H1 (cell line): ENCODE results near the gene HLA-DRB1. TPM values are rescaled to one million over a fixed set of nuclear protein-coding genes. Genes with fewer than 3 reads are reported as not detected.

Source experiments
- CTCF ChIA-PET: fragments of 300-600 bp; sonication (Branson Sonifier 250); formaldehyde crosslinking; loops from one replicate; lab custom pipeline; 2021; ENCODE audit not compliant: partially characterized antibody; lab: Charles Lee
- POLR2A ChIA-PET: fragments of 300-600 bp; sonication (Branson Sonifier 250); formaldehyde crosslinking; loops from one replicate; lab custom pipeline; 2021; ENCODE audit warnings: inconsistent platforms; ENCODE audit not compliant: partially characterized antibody; lab: Charles Lee
- DNase-seq, 2 experiments: peaks; one replicate each; pipeline versions ENCODE4 v3.0.0 to v3.0.0-alpha.2; 2010 to 2022; ENCODE audit warnings: low spot score in 2 of 2, low read depth in 1 of 2, mixed read lengths in 1 of 2
- FAIRE-seq: peaks from 2 replicates; lab custom pipeline; 2011; peaks lifted over from hg19 to GRCh38; lab: Jason Lieb, UNC
- H2AFZ ChIP-seq: 2 replicates; pipeline ENCODE4 v1.8.1; 2012; ENCODE audit warnings: low read length, inconsistent platforms
- H2AK5ac ChIP-seq: 2 replicates; pipeline ENCODE4 v1.6.1; 2013; ENCODE audit warnings: low read depth, low read length
- H2BK120ac ChIP-seq: replicated peaks from 2 replicates; pipeline ENCODE3; 2013; ENCODE audit warnings: low read depth, low read length, inconsistent platforms
- H2BK12ac ChIP-seq: 2 replicates; pipeline ENCODE4 v1.6.1; 2013; ENCODE audit warnings: low read depth, low read length
- H2BK15ac ChIP-seq: 2 replicates; pipeline ENCODE4 v1.6.1; 2013; ENCODE audit warnings: low read length
- H2BK20ac ChIP-seq: 2 replicates; pipeline ENCODE4 v1.6.1; 2013; ENCODE audit warnings: low read length
- H2BK5ac ChIP-seq: 2 replicates; pipeline ENCODE4 v1.6.1; 2013; ENCODE audit warnings: low read depth, low read length
- H3K14ac ChIP-seq: 2 replicates; pipeline ENCODE4 v1.6.1; 2013; ENCODE audit warnings: inconsistent platforms; ENCODE audit not compliant: insufficient read length
- H3K18ac ChIP-seq: 2 replicates; pipeline ENCODE4 v1.6.1; 2013; ENCODE audit warnings: low read length; ENCODE audit errors: extremely low read depth
- H3K23ac ChIP-seq: 2 replicates; pipeline ENCODE4 v1.6.1; 2013; ENCODE audit warnings: inconsistent platforms; ENCODE audit not compliant: insufficient read length
- H3K23me2 ChIP-seq: 2 replicates; pipeline ENCODE4 v1.6.1; 2013; ENCODE audit warnings: low read depth, low read length
- H3K27ac ChIP-seq: 2 replicates; pipeline ENCODE4 v1.6.1; 2011; ENCODE audit warnings: low read depth, low read length, inconsistent platforms
- H3K27me3 ChIP-seq, 4 experiments: replicated peaks in 1 of 4; 1 replicate in 1 of 4; 2 replicates in 3 of 4; pipeline versions ENCODE4 v1.6.1 to v1.8.1; 2011 to 2013; ENCODE audit warnings: low read length in 3 of 4, mild to moderate bottlenecking in 3 of 4, inconsistent platforms in 2 of 4, mixed read lengths in 2 of 4, moderate library complexity in 1 of 4; ENCODE audit not compliant: control insufficient read depth in 3 of 4, insufficient read depth in 3 of 4; ENCODE audit errors: extremely low read depth in 1 of 4
- H3K36me3 ChIP-seq, 4 experiments: 2 replicates each; pipeline versions ENCODE4 v1.6.1 to v1.8.1; 2011 to 2013; ENCODE audit warnings: mild to moderate bottlenecking in 4 of 4, low read length in 3 of 4, moderate library complexity in 2 of 4, control low read depth in 1 of 4, inconsistent platforms in 1 of 4; ENCODE audit not compliant: insufficient read depth in 4 of 4, control insufficient read depth in 2 of 4
- H3K4ac ChIP-seq: replicated peaks from 2 replicates; pipeline ENCODE3; 2013; ENCODE audit warnings: low read length, low read depth, mixed read lengths, inconsistent platforms; ENCODE audit not compliant: insufficient read length
- H3K4me1 ChIP-seq, 4 experiments: replicated peaks in 1 of 4; 1 replicate in 1 of 4; 2 replicates in 3 of 4; pipeline versions ENCODE4 v1.6.1 to v1.8.1; 2011 to 2013; ENCODE audit warnings: low read length in 3 of 4, inconsistent platforms in 2 of 4, mixed read lengths in 1 of 4; ENCODE audit not compliant: insufficient read depth in 4 of 4, control insufficient read depth in 3 of 4
- H3K4me2 ChIP-seq, 2 experiments: 2 replicates each; pipeline versions ENCODE4 v1.6.1 to v1.8.1; 2011 to 2013; ENCODE audit warnings: low read depth in 2 of 2, low read length in 2 of 2, control low read depth in 1 of 2, inconsistent platforms in 1 of 2, mild to moderate bottlenecking in 1 of 2; ENCODE audit not compliant: insufficient read depth in 1 of 2
- H3K4me3 ChIP-seq, 4 experiments: fragments of 200-600, 300-600 bp in 1 of 4; sonication (generic), shearing (Covaris generic), sonication (Bioruptor Twin) in 1 of 4; 2 replicates each; pipeline versions ENCODE4 v1.5.1 to v1.8.1; 2011 to 2016; ENCODE audit warnings: low read length in 4 of 4, low read depth in 3 of 4, control low read depth in 2 of 4, inconsistent platforms in 2 of 4, mild to moderate bottlenecking in 2 of 4, mixed read lengths in 1 of 4, moderate library complexity in 1 of 4; ENCODE audit not compliant: insufficient read depth in 2 of 4; ENCODE audit errors: extremely low read depth in 1 of 4
- H3K56ac ChIP-seq: replicated peaks from 2 replicates; pipeline ENCODE3; 2013; ENCODE audit warnings: low read depth, mild to moderate bottlenecking, mixed read lengths, low read length, inconsistent platforms; ENCODE audit not compliant: insufficient read length
- H3K79me1 ChIP-seq: 2 replicates; pipeline ENCODE4 v1.6.1; 2013; ENCODE audit warnings: low read depth, low read length, control low read depth
- H3K79me2 ChIP-seq, 2 experiments: 2 replicates each; pipeline versions ENCODE4 v1.6.1 to v1.8.1; 2012 to 2013; ENCODE audit warnings: low read length in 2 of 2, mild to moderate bottlenecking in 2 of 2, inconsistent platforms in 1 of 2; ENCODE audit not compliant: insufficient read depth in 2 of 2, control insufficient read depth in 1 of 2
- H3K9ac ChIP-seq, 4 experiments: replicated peaks in 1 of 4; 1 replicate in 1 of 4; 2 replicates in 3 of 4; pipeline versions ENCODE4 v1.6.1 to v1.8.1; 2011 to 2013; ENCODE audit warnings: low read depth in 3 of 4, low read length in 3 of 4, control low read depth in 2 of 4, mild to moderate bottlenecking in 2 of 4, moderate library complexity in 2 of 4, inconsistent platforms in 1 of 4; ENCODE audit errors: extremely low read depth in 1 of 4
- H3K9me3 ChIP-seq, 2 experiments: 2 replicates each; pipeline versions ENCODE4 v1.6.1 to v1.8.1; 2012 to 2013; ENCODE audit warnings: mild to moderate bottlenecking in 2 of 2, moderate library complexity in 2 of 2, control low read depth in 1 of 2, inconsistent platforms in 1 of 2, low read depth in 1 of 2, low read length in 1 of 2, mixed read lengths in 1 of 2; ENCODE audit not compliant: insufficient read depth in 2 of 2
- H4K20me1 ChIP-seq, 2 experiments: replicated peaks in 1 of 2; 2 replicates each; pipeline versions ENCODE3 to v1.8.1; 2011 to 2013; ENCODE audit warnings: inconsistent platforms in 2 of 2, low read length in 2 of 2, mild to moderate bottlenecking in 1 of 2; ENCODE audit not compliant: insufficient read depth in 2 of 2, control insufficient read depth in 1 of 2
- H4K5ac ChIP-seq: 2 replicates; pipeline ENCODE4 v1.6.1; 2013; ENCODE audit warnings: low read length, low read depth, mixed read lengths, inconsistent platforms; ENCODE audit not compliant: insufficient read length
- H4K8ac ChIP-seq: 2 replicates; pipeline ENCODE4 v1.8.0; 2013; ENCODE audit warnings: mild to moderate bottlenecking, moderate library complexity, low read length, inconsistent platforms; ENCODE audit not compliant: insufficient read depth; ENCODE audit errors: extremely low read depth
- H4K91ac ChIP-seq: replicated peaks from 2 replicates; pipeline ENCODE3; 2013; ENCODE audit warnings: low read length, mixed read lengths, inconsistent platforms; ENCODE audit not compliant: insufficient read length
- CEBPB ChIP-seq: IDR thresholded peaks from 2 replicates; pipeline ENCODE4 v1.6.1; 2012; ENCODE audit warnings: low read depth, low read length
- GABPA ChIP-seq: IDR thresholded peaks from 2 replicates; pipeline ENCODE4 v1.6.1; 2011; ENCODE audit warnings: mild to moderate bottlenecking, low read length, moderate library complexity, borderline replicate concordance; ENCODE audit not compliant: insufficient read depth
- JUN ChIP-seq: IDR thresholded peaks from 2 replicates; pipeline ENCODE4 v1.6.1; 2011; ENCODE audit warnings: low read depth, mild to moderate bottlenecking, improper control_type of control experiment, low read length
- MAFK ChIP-seq: IDR thresholded peaks from 2 replicates; pipeline ENCODE4 v1.6.1; 2012; ENCODE audit warnings: low read depth, mild to moderate bottlenecking, improper control_type of control experiment, low read length
- RAD21 ChIP-seq, 2 experiments: IDR thresholded peaks in 1 of 2; conservative IDR thresholded peaks in 1 of 2; 2 replicates each; pipeline ENCODE4 v1.6.1; 2011; ENCODE audit warnings: low read depth in 2 of 2, low read length in 2 of 2, improper control_type of control experiment in 1 of 2, inconsistent platforms in 1 of 2, mild to moderate bottlenecking in 1 of 2, moderate library complexity in 1 of 2
- SUZ12 ChIP-seq: fragments of 200-600 bp; sonication (generic); IDR thresholded peaks from 2 replicates; pipeline ENCODE4 v1.6.1; 2012; ENCODE audit warnings: mild to moderate bottlenecking, inconsistent platforms, low read length, moderate library complexity, mixed read lengths
- TAF1 ChIP-seq: IDR thresholded peaks from 2 replicates; pipeline ENCODE4 v1.6.1; 2011; ENCODE audit warnings: mild to moderate bottlenecking, low read depth, low read length
- TBP ChIP-seq: IDR thresholded peaks from 2 replicates; pipeline ENCODE4 v1.6.1; 2011; ENCODE audit warnings: low read depth, low read length, improper control_type of control experiment
- WGBS, 2 experiments: shearing (Covaris generic) in 1 of 2; methylation state at CpG; one replicate each; pipeline versions ENCODE4 v1.1.6 to v1.1.7; 2013 to 2015; ENCODE audit warnings: low lambda C conversion rate in 2 of 2, mixed read lengths in 2 of 2, inconsistent platforms in 1 of 2, low coverage in 1 of 2, missing lambda C conversion rate in 1 of 2; ENCODE audit not compliant: insufficient replicate concordance in 2 of 2, insufficient coverage in 1 of 2, insufficient read length in 1 of 2; ENCODE audit errors: extremely low coverage in 1 of 2, missing lambda C conversion rate in 1 of 2; 5-methylcytosine and 5-hydroxymethylcytosine counted together
- polyA plus RNA-seq, 7 experiments: library from polyadenylated mRNA; depleted of rRNA in 3 of 7; stranded (reverse) in 5 of 7; unstranded in 2 of 7; fragments of >200 nt in 5 of 7; fragments of 200-250 nt in 2 of 7; gene quantifications; 1 replicate in 5 of 7; 2 replicates in 1 of 7; 4 replicates in 1 of 7; pipeline versions ENCODE4 v1.2.1 to v1.2.3, GENCODE V29; 2011 to 2013; ENCODE audit warnings: missing spikeins in 2 of 7, mixed read lengths in 2 of 7
- total RNA-seq: library from RNA; stranded (reverse); fragmentation: NEBNext Ultra II Directional; extraction: Animal tissue kit (Norgen Biotek cat#: 25700); gene quantifications from 2 replicates; pipeline ENCODE4 v1.2.1, GENCODE V29; 2021
- TF ChIP-seq, protein P1 (sequence below): IDR thresholded peaks from 2 replicates; pipeline ENCODE4 v1.6.1; 2011; ENCODE audit warnings: low read depth, mild to moderate bottlenecking, low read length; ENCODE audit not compliant: insufficient read depth

Gene HLA-DRB1
- total and polyA plus RNA-seq, 2 of the 8 experiments (the other 6 are each of a cell fraction or from before 2014, with no cell fraction given): 6.7 to 7.5 TPM

DNA sequence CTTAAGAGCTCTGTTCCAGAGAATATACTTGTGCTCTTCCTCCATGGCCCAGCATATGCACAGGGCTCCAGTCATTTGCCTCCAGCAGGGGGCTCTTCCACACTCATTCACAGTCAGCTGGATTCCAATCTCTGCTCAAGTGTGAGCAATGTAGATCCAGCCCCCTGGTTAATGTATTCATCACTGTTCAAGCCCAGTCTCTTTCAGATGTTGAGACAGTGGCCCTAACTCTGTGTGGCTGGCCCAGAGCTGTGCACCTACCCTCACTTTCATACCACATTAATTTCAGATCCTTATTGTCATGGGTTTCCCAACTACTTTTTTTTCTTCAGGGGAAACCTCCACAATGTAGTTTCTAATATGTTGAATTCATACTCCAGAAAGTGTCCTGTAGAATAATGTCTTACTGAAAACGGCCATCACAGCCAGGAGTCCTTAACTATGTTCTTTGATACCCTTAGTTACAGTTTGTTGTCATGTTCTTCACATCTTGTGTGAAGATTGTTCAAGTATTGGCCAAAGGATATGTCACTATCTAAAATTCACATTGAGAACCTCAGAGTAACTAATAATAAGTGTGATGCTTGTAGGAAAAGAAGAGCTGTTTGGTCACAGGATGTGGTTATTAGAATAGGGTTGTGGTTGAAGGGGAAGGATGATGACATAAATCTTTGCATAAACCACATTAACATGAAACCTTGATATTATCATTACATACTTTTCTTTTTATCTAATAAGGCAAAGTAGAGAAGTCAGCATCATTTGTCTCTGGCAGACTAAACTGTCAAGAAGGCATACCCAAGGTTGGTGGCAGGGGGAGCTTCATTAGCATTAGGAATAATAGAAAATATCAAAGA, 33.1 kb upstream of the HLA-DRB1 start:
- no peaks in the 10 kb centered on the region for H3K36me3 ChIP-seq
- H4K91ac ChIP-seq: no peak overlapping the region
- no peak overlapping the region for H3K9ac ChIP-seq
- ChIA-PET CTCF (interaction anchor here (0.6 to 2.4 kb wide), 9 partner anchors 11 to 237 kb away, joined by 3 to 6 read pairs (median 4); partner anchors contain the start of gene TAP2), POLR2A (interaction anchor here (1.0 kb wide), 1 partner anchor 13 kb away, joined by 4 read pairs; no protein-coding TSS in a partner anchor)
- H3K27ac ChIP-seq: no peak overlapping the region
- no peaks in the 10 kb centered on the region for H3K4me1 ChIP-seq
- no peak overlapping the region for H3K4me2 ChIP-seq
- FAIRE-seq: no peak
- no peaks in the 10 kb centered on the region for H3K79me1 ChIP-seq
- WGBS, 2 experiments: 27% methylated on average over 1 of the region's 1 CpG; no CpG with 5 or more reads in 1 of the 2 experiments
- H3K4ac ChIP-seq: no peak overlapping the region
- no peak overlapping the region for H3K18ac ChIP-seq
- H2BK20ac ChIP-seq: no peak overlapping the region
- H2BK120ac ChIP-seq: no peak overlapping the region
- H4K5ac ChIP-seq: no peak overlapping the region
- H2BK15ac ChIP-seq: no peak overlapping the region
- H3K4me3 ChIP-seq: no peak overlapping the region
- no peak overlapping the region for H2AFZ ChIP-seq
- H3K14ac ChIP-seq: no peak overlapping the region
- H3K56ac ChIP-seq: no peak overlapping the region
- no peaks in the 10 kb centered on the region for H3K23me2 ChIP-seq
- H2BK5ac ChIP-seq: no peak overlapping the region
- no peak overlapping the region for H2AK5ac ChIP-seq
- DNase-seq: peak in 1 of 2 experiments; percentile 31
- H3K79me2 ChIP-seq: no peaks in the 10 kb centered on the region
- no peak overlapping the region for H3K23ac ChIP-seq
- H2BK12ac ChIP-seq: no peak overlapping the region
- H3K27me3 ChIP-seq: no peaks in the 10 kb centered on the region
- no peak overlapping the region for H4K8ac ChIP-seq
- no peaks in the 10 kb centered on the region for H4K20me1 ChIP-seq
- no peaks in the 10 kb centered on the region for H3K9me3 ChIP-seq
- TF ChIP-seq GABPA: no peak
- no peak for TF ChIP-seq CEBPB
- TF ChIP-seq JUN: no peak
- no peak for TF ChIP-seq TAF1
- peak; percentile 34 to 55; a peak in 3 of 4 replicates for TF ChIP-seq RAD21 (IDR thresholded peaks at IDR 0.05 in 1 of 2, conservative IDR thresholded peaks at IDR 0.05 in 1 of 2; ENCODE audit: low read depth in 2 of 2, low read length in 2 of 2)
- TF ChIP-seq, protein P1, sequence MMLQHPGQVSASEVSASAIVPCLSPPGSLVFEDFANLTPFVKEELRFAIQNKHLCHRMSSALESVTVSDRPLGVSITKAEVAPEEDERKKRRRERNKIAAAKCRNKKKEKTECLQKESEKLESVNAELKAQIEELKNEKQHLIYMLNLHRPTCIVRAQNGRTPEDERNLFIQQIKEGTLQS: no peak
- no peak for TF ChIP-seq MAFK
- no peak for TF ChIP-seq TBP
- TF ChIP-seq SUZ12: no peak
